Stimulated activated CD8-positive, alpha-beta memory T cell treated with anti-CD3 and anti-CD28 coated beads, Interleukin-4, amount 100 ng/mL, for 48 hours (primary cell): Measurements from ENCODE around the gene FBXL17.

ENCODE experiments used
- DNase-seq: peaks from one replicate; pipeline ENCODE4 v3.0.0-alpha.2; 2020

Gene FBXL17

GRCh38 chr5:107945061-107945460, 436.8 kb downstream of the FBXL17 start:
- DNase-seq, result no peak

- DNase-seq, result no peak
Measured at GRCh38 chr5:107943923-107944322, 438.0 kb downstream of the FBXL17 start.

- DNase-seq, result no peak
Measured at GRCh38 chr5:107941036-107941435, 440.9 kb downstream of the FBXL17 start.

GRCh38 chr5:107937651-107938355, 444.1 kb downstream of the FBXL17 start:
- no peak for DNase-seq

- DNase-seq, result no peak
Measured at GRCh38 chr5:107937204-107937603, 444.7 kb downstream of the FBXL17 start.

GRCh38 chr5:107936515-107936914, 445.4 kb downstream of the FBXL17 start:
- DNase-seq, result no peak

GRCh38 chr5:107935645-107936044, 446.3 kb downstream of the FBXL17 start:
- DNase-seq, result no peak

- no peak for DNase-seq
Measured at GRCh38 chr5:107933326-107933725, 448.6 kb downstream of the FBXL17 start.

GRCh38 chr5:107930891-107931290, 451.0 kb downstream of the FBXL17 start:
- DNase-seq, result no peak

- no peak for DNase-seq
Measured at GRCh38 chr5:107930092-107930491, 451.8 kb downstream of the FBXL17 start.

- DNase-seq, result no peak
Measured at GRCh38 chr5:107929080-107929479, 452.8 kb downstream of the FBXL17 start.

- DNase-seq, result no peak
Measured at GRCh38 chr5:107926121-107926520, 455.8 kb downstream of the FBXL17 start.

- no peak for DNase-seq
Measured at GRCh38 chr5:107925200-107925599, 456.7 kb downstream of the FBXL17 start.

- DNase-seq, result no peak
Measured at GRCh38 chr5:107919969-107920368, 461.9 kb downstream of the FBXL17 start.

GRCh38 chr5:107919361-107919760, 462.5 kb downstream of the FBXL17 start:
- DNase-seq, result no peak

GRCh38 chr5:107917983-107918382, 463.9 kb downstream of the FBXL17 start:
- no peak for DNase-seq

GRCh38 chr5:107916731-107917725, 464.9 kb downstream of the FBXL17 start:
- no peak for DNase-seq

GRCh38 chr5:107915176-107915812, 466.6 kb downstream of the FBXL17 start:
- no peak for DNase-seq

GRCh38 chr5:107913494-107913893, 468.4 kb downstream of the FBXL17 start:
- no peak for DNase-seq

GRCh38 chr5:107900721-107901120, 481.2 kb downstream of the FBXL17 start:
- no peak for DNase-seq

GRCh38 chr5:107894361-107894760, 487.5 kb downstream of the FBXL17 start:
- no peak for DNase-seq

GRCh38 chr5:107893642-107894041, 488.3 kb downstream of the FBXL17 start:
- no peak for DNase-seq

- no peak for DNase-seq
Measured at GRCh38 chr5:107889387-107889786, 492.5 kb downstream of the FBXL17 start.
